Stimulated activated naive CD4-positive, alpha-beta T cell (primary cell): Measurements from ENCODE around the gene ATOH1.

Experiments
- DNase-seq, 6 experiments: peaks; one replicate each; lab custom pipeline; 2025; lab: John Stamatoyannopoulos, UW

ATOH1 gene

DNA sequence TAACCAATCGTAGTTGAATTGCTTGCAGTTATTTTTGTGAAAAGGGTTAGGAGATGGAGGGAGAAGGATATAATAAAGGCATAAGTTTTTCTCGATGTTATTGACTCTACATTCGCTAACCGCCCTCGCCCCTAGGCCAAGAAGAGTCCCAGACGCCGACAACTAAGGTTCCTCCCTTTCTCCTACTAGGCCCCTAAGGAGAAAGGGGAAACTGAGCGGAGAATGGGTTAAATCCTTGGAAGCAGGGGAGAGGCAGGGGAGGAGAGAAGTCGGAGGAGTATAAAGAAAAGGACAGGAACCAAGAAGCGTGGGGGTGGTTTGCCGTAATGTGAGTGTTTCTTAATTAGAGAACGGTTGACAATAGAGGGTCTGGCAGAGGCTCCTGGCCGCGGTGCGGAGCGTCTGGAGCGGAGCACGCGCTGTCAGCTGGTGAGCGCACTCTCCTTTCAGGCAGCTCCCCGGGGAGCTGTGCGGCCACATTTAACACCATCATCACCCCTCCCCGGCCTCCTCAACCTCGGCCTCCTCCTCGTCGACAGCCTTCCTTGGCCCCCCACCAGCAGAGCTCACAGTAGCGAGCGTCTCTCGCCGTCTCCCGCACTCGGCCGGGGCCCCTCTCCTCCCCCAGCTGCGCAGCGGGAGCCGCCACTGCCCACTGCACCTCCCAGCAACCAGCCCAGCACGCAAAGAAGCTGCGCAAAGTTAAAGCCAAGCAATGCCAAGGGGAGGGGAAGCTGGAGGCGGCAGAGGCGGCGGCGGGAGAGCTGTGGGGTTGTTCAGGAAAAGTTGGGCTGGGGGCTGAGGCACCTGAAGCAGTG is 5.9 kb downstream of the ATOH1 start:
- DNase-seq: no peak

DNA sequence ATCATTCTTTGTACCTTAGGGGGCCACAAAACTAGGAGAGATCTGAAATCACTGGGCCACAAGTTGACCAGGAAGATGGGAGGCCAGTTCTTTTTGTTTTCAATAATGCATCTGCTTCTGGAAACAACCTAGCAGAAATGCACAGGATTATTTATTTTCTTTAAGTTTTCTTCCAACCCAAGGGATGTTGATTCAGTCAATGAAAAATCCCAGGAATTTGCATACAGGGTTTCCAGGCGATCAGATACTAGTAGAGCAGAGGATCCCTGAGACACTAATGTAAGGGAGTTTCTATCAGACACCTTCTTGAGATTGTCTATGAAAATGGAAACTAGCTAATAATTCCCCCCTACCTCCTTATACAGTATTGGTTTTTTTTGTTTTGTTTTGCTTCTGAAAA is 7.4 kb downstream of the ATOH1 start:
- DNase-seq: no peak

DNA sequence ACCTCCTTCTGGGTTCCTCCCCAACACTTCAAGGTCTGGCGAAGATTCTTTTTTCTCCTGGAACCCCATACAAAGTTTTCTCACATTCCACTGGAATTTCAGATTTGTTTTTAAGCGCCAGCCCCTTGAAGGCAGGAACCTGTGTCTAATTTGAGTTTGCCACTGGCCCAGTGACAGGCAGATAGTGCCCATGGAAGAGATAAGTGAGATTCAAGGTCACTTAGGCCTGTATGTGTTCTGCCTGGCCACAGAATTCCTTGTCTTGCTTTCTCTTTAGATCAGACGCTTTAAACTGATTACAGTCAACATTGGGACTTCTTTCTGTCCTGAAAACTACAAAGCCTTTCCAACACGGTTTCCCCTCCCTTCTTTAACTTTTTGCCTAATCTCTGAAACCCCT is 11.2 kb downstream of the ATOH1 start:
- no peak for DNase-seq

DNA sequence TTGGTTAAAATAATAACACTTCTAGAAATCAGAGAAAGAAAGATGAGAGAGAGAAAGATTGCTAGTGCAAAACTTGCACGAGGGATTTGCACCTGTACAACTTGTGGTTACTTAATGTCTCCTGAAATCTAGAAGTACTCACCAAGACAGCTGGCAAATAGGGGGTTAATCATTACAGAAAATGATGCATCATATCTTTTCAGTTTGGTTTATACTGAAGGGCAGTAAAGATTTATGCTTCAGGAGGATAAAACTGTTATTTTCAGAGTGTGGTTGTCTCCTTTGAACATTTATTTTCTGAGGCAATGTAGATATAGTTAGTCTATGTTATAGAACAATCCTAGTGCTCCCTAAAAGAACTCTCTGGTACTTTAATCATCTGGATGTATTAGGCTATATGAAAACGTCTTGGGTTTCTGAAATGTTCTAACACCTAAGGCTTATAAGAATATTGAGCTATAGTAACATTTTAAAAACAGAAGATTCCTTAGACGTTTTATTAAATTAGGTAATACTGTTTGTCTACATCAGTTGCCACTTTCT is 13.3 kb downstream of the ATOH1 start:
- DNase-seq: no peak

DNA sequence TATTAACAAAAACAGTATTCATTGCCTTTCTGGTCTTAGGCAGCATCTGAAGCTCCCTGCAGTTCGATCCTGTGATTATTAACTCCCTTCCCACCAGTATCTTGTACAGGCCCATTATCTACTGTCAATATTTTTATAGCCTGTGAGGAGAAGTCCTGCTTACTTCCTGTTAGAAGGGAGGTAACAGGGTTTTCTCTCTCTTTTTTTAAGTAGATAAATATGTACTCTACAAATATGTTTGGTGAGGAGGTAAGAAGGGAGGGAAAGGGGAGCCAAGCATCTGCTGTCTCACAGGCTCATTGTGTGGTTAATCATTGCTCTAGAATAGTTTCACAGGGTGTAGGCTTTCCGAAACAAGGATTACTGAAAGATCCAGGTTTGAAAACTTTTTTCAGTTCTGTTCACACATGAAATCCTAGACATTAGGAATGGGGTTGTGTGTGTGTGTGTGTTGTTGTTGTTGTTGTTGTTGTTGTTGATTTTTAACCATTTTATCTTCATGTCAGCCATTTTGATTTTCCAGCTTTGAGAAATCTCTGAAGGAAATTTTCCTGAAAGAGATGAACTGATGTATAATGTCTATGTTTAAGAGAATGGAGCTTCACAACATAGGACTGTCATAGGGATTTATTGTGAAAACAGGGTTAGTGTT is 14.2 kb downstream of the ATOH1 start:
- no peak for DNase-seq

DNA sequence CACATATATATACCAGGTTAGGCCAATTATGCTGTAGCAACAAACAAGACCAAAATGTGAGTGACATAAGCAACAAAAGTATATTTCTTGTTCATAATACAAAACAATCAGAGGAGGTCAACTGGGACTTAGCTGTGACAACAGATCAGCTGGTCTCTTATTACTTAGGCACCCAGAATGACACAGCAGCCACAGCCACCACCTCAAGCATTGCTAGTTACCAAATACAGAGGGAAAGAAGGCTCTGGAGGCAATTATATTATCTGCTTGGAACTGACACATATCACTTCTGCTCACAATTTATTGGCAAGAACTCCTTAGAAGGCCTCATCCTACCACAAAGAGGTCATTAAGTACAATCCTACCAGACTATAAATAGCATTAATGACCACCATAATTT is 15.2 kb downstream of the ATOH1 start:
- DNase-seq: no peak

DNA sequence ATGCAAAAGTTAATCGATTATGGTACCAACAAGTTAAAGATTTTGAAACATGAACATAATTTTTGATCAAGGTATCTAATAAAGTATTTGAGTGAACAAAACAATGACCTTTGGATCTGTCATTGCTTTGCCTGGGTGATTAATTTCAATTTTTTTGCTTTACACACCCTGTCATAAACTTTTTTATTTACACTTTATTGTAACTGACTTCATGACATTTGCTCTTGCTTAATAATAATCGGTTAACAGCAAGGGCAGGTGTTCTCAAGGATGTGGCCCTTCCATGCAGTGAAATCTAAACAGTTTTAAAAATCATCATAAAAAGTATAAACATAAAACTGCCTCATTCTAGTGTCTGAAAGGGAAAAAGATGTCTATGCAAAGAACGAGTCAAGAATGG is 24.1 kb downstream of the ATOH1 start:
- DNase-seq: no peak

DNA sequence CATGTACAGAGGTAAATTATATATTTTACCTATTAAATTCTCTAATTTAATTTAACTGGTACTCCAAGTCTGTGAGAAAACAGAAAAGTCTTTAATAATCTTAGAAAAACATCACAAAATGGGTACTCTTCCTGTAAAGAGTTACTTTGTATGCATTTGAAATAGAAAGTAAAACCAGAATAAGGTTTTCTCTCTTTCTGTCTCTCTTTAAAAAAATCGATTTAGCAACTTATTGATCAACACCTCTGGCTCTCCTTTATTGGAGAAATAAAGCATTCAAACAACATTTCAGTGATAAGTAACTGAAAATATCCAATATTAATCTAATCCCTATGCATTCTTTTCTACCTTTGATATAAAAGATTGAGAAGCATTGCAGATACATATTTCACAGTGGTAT is 27.4 kb downstream of the ATOH1 start:
- DNase-seq: no peak

DNA sequence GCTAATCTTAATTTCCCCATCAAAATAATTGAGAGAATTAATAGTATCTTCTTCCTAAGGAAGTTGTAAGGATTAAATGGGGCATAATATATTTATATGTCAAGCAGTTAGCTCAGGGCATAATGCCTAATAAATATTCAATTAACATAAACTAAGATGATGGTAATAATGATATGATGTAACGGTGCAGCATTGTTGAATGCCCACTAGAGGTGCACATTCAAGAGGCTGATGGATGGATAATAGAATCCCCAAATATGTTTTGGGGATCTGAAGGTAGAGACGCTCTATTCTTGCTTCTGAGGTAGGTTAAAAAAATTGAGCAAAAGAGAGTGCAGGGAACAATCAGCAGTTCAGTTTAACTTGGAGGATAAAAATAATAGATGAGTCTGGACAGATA is 37.1 kb downstream of the ATOH1 start:
- no peak for DNase-seq

DNA sequence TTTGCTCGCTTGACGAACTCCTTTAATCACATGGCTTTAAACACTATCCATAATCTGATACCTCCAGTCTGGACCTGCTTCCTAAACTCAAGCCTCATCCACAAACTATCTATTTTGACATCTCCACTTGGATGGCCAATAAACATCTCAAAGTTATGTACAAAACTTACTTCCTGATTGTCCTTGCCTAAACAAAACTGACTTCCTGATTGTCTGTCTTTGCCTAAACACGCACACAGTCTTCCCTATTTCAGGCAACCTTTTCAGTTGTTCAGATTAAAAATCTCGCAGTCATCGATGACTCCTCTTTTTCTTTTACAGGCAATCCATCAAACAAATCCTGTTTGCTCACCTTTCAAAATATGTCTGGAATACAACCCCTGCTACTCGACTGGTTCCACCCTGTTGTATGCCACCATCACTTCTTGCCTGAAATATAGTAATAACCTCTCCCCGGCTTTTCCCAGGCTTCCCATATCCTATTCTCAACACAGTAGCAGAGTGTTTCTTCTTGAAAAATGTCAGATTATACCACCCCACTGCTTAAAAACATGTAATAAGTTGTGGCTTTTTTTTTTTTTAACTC is 39.0 kb downstream of the ATOH1 start:
- DNase-seq: no peak

DNA sequence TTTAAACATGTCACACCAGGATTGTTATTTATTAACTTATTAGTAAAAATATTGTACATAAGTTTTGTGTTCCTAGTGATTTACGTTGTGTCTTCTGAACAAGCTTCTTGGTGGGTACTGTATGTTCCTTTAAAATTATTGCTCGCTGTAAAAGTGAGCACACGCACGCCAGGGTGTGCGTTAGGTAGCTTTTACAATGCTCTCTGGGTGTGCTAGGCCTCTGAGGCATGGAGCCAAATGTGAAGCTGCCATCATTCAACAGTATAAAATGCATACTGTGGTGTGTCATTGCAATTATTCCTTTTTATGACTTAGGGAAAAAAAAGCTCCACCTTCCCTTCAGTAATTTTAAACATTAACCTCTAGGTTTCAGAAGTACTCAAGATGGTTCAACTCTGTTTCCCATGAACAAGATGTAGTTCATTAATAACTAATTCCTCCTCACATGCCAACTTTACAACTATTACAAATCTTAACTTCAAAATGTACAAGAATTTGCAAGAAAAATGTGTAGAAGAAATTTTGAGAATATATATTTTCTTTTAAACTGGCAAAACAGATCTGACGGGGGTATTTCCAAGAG is 42.4 kb downstream of the ATOH1 start:
- DNase-seq: no peak

DNA sequence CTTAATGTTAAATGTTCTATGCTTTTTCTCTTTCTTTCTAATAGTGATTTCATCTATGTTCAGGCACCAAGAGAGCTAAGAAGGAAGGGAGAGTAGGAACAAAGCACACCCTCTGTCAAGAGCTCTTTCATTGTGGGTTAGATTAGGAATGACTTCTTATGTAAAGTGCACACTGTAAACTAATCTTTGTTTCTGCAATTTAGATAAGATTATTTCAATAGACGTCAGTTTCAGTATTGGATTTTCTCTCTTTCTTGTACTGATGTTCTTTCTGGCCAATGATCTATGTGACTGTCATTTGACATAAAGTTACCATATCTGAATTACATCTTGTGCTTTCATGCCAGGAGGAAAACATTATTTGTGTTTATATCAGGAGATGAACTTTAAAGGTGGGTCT is 48.2 kb downstream of the ATOH1 start:
- no peak for DNase-seq

DNA sequence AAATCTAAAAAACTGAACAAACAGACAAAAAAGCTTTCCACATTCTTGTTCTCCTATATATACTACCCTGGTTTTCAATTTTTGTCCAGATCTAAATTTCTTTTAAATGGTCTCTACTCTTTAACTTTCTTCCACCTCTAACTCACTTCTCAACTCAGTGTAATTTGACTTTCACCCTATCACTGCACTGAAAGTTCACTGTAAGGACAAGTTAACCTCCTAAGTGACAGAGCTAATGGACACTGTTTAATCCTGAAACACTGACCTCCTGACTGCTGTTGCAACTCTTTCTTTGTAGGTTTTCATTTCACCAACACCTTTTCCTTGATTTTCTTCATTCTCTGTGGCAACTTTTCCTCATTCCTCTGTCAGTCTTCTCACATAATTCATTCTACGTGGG is 50.0 kb downstream of the ATOH1 start:
- no peak for DNase-seq

DNA sequence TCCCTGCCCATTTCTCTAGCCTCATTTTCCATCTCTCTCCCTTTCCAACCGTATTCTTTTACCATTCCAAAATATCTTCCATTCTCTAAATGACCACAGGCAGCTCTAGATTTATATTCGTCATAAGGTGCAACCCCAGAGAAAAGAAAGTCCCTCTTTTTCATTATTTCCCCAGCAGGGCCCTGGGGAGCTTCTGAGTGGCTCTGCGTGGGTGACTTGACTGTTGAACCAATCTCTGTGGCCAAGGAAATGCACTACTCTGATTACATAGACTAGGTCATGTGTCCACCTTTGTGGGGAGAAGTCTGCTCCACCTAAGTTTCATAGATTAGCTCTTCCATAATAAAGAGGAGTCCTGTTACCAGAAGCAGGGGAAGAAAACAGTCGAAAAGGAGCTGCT is 51.4 kb downstream of the ATOH1 start:
- no peak for DNase-seq
